AG09309 (cell line): ENCODE data around the gene MICOS13.

Source experiments
- DNase-seq: peaks from one replicate; pipeline ENCODE4 v3.0.0-alpha.2; 2010; ENCODE audit warnings: low read depth
- H3K4me3 ChIP-seq: 2 replicates; pipeline ENCODE4 v1.5.1; 2011; ENCODE audit warnings: mild to moderate bottlenecking, low read depth, low read length, moderate library complexity; ENCODE audit not compliant: control insufficient read depth
- TF ChIP-seq, protein P1 (sequence below): IDR thresholded peaks from 2 replicates; pipeline ENCODE4 v1.5.1; 2011; ENCODE audit warnings: mild to moderate bottlenecking, low read depth, low read length, inconsistent platforms; ENCODE audit not compliant: insufficient read depth, control insufficient read depth; ENCODE audit errors: missing control alignments

The MICOS13 gene

DNA sequence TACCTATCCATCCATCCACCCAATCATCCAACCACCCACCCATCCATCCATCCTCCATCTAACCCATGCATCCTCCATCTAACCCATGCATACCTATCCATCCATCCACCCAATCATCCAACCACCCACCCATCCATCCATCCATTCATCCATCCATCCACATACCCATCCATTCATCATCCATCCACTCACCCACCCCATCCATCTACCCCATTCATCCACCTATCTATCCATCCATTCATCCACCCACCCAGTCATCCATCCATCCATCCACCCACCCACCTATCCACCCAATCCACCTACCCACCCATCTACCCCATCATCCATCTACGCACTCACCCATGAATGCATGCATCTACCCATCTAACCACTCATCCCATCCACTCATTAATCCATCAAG, 6.6 kb downstream of the MICOS13 start:
- TF ChIP-seq, protein P1, sequence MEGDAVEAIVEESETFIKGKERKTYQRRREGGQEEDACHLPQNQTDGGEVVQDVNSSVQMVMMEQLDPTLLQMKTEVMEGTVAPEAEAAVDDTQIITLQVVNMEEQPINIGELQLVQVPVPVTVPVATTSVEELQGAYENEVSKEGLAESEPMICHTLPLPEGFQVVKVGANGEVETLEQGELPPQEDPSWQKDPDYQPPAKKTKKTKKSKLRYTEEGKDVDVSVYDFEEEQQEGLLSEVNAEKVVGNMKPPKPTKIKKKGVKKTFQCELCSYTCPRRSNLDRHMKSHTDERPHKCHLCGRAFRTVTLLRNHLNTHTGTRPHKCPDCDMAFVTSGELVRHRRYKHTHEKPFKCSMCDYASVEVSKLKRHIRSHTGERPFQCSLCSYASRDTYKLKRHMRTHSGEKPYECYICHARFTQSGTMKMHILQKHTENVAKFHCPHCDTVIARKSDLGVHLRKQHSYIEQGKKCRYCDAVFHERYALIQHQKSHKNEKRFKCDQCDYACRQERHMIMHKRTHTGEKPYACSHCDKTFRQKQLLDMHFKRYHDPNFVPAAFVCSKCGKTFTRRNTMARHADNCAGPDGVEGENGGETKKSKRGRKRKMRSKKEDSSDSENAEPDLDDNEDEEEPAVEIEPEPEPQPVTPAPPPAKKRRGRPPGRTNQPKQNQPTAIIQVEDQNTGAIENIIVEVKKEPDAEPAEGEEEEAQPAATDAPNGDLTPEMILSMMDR, result no peak

DNA sequence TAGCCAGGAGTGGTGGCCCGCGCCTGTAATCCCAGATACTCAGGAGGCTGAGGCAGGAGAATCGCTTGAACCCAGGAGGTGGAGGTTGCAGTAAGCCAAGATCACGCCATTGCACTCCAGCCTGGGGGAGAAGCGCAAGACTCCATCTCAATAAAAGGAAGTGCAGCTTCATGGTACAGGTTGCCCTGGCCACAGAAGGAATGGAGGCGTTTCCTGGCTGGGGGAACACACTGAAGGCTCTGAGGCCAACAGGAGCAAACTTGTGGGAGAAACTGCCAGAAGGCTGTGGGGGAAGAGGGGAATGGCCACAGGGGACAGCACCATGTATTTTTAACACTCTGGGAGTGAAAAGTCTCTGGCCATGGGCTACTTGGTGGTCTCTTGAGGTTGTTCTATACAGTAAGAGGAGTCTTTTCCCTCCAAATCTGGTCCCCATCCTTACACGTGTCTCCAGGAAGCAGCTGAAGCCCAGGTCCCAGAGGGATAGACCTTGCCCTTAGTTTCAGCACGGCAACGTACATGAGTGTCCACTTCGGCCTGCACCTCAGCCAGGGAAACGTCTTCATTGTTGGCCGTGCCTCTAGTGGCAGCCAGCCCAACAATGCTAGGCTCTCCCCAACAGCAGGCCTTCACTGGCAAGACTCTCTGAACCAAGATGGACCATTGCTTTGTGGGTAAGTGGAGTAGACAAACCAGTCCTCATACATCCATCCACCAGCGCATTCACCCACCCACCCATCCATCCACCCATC, 7.4 kb downstream of the MICOS13 start:
- no peak for DNase-seq
- H3K4me3 ChIP-seq, result no peak overlapping the region
- TF ChIP-seq, protein P1, result no peak

More for the DNA sequence above, 6.6 kb downstream of the MICOS13 start:
- H3K4me3 ChIP-seq, result no peak overlapping the region
- no peak for DNase-seq

DNA sequence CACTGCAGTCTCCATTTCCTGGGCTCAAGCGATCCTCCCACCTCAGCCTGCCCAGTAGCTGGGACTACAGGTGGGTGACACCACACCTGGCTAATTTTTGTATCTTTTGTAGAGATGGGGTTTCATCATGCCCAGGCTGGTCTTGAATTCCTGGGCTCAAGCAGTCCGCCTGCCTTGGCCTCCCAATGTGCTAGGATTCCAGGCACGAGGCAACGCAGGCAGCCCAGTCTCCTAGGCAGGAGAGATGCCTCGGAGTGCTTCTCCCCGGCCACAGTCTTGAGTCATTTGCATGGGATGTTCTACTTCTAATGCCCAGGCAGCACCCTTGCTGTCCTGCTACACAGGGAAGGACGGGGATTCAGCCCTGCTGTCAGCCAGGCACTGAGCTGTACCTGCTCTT, 8.7 kb downstream of the MICOS13 start:
- TF ChIP-seq, protein P1, result no peak
- no peak overlapping the region for H3K4me3 ChIP-seq
- no peak for DNase-seq

DNA sequence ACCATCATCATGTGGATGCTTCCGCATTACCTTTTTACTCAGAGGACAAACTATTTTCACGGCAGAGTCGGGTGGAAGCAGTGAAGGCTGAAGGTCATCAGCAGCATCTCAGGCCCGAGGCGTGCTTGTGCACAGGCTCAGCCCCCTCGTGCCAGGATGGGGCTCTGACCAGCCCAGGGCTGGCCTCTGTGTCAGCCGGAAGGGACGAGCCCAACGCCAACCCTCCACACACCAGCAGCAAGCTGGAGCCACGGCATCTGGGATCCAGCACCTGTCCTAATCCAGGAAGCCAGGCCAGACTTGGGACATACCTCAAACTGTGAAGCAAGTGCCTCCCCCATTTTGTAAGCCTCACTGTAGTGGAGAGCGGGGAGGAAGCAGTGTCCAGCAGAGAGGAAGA, 11.1 kb downstream of the MICOS13 start:
- H3K4me3 ChIP-seq, result no peak overlapping the region
- no peak for DNase-seq
- TF ChIP-seq, protein P1, result no peak

DNA sequence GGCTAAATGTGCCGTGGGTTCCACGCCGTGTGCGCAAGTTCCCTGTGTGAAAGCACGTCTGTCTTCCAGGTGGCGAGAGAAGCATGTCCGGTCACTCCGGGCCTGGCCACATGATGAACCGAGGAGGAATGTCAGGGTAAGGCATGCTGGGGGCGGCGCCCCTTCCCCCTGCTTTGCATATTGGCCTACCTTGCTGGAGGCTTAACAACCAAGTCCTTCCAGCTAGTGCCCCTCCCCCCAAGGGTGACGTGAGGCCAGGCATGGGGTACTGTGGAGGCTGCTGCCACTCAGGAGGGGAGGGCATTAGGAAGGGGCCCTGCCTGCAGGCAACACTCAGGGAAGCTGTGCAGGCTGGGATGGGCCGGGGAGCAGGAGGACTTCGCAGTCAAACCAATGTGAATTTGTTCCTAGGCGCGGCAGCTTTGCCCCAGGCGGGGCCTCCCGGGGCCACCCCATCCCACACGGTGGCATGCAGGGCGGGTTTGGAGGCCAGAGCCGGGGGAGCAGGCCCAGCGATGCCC, 12.5 kb downstream of the MICOS13 start:
- DNase-seq, result no peak
- TF ChIP-seq, protein P1, result no peak
- H3K4me3 ChIP-seq, result no peak overlapping the region

DNA sequence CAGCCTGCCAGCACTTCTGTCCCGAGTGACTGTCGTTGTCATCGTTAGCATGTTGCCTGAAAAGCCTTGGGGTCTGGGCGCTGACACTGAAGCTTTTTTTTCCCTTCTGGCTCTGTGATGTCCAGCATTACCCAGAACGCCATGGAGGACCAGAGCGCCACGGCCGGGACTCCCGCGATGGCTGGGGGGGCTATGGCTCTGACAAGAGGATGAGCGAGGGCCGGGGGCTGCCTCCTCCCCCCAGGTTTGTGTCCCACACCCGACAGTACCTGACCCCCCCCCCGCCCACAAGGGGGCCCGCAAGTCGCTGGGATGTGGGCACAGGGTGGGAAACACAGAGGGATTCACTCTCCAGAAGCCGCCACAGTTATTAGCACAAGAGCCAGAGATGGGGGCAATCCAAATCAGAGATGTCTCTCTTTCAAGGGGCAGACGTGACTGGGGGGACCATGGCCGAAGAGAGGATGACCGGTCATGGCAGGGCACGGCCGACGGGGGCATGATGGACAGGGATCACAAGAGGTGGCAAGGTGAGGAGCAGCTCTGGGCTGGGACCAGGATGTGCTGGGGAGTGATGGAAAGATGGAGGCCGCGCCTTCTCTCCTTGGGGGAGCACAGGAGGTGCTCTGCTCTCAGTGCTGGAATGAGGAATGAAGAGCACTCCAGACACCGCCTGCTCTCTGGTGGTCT, 13.2 kb downstream of the MICOS13 start:
- DNase-seq, result no peak
- no peak overlapping the region for H3K4me3 ChIP-seq
- TF ChIP-seq, protein P1, result no peak
